HG02973 (cell line): Measurements from ENCODE around the gene SCUBE1.

Experiments
- ATAC-seq: cut with Tn5 transposase; IDR thresholded peaks from one replicate; pipeline ENCODE4 v1.9.1; 2021; ENCODE audit warnings: moderate library complexity; ENCODE audit not compliant: unreplicated experiment

Gene SCUBE1

GRCh38 chr22:43267332-43267980, 75.7 kb downstream of the SCUBE1 start:
- ATAC-seq: no peak

GRCh38 chr22:43266076-43266475, 77.1 kb downstream of the SCUBE1 start:
- no peak for ATAC-seq

GRCh38 chr22:43263645-43264514, 79.3 kb downstream of the SCUBE1 start:
- peak; percentile 59 for ATAC-seq

- ATAC-seq: no peak
Observed at GRCh38 chr22:43262990-43263644, 80.1 kb downstream of the SCUBE1 start.

GRCh38 chr22:43260331-43261231, 82.6 kb downstream of the SCUBE1 start:
- ATAC-seq: no peak

GRCh38 chr22:43257961-43258360, 85.2 kb downstream of the SCUBE1 start:
- no peak for ATAC-seq

GRCh38 chr22:43257549-43257948, 85.6 kb downstream of the SCUBE1 start:
- ATAC-seq: no peak

GRCh38 chr22:43256976-43257545, 86.1 kb downstream of the SCUBE1 start:
- ATAC-seq: no peak

GRCh38 chr22:43256569-43256968, 86.6 kb downstream of the SCUBE1 start:
- ATAC-seq: no peak

DNA sequence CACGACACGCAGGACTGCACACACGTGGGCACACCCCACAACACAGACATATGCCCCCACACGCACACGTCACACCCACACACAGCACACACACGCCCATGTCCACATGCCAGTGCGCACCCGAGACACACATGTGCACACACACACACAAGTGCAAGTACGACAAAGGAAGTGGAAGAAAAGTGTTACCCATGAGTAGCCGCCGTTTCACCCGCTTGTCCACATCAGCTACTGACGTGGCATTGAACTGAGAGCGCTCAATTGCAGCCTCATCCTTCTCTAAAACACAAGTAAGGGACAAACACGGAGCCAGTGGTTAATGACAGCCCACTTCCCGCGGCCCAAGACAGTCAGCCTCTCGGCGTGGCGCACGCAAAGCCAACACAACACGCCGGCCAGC, 87.9 kb downstream of the SCUBE1 start:
- ATAC-seq: no peak

DNA sequence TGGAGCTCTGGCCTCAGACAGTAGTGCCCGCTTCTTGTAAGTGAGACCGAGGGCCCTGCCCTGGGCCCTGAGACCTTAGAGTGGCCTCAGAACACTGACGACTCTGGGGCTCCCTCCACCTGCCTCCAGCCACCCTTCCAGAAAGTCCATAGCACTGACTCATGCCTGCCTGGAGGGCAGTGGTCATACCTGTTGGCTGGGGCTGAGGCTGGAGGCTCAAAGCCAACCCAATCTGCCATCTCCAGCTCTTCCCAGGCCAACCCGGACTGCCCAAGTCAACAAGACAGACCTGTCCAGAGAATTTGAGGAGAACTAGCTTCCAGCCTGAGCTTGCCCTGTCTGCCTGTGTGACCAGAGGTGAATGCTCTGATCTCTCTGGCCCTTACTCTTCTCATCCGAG, 89.3 kb downstream of the SCUBE1 start:
- no peak for ATAC-seq

DNA sequence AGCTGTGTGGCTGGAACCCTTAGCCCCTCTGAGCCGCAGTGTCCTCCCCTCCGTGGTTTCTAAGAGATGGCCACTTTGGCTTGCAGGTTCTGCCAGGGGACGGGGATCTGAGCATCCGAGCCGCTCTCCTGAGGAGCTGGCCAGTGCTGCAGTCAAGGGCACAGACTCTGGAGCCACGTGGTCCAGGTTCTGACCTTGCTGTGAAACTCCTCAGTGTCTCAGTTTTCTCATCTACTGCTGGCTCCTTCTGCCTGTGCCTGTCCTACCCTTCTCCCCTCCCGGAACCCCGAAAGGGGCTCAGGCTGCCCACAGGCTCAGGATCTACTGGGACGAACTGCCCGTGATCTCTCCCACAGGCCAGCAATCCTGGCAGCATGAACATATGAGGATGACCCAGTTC, 90.9 kb downstream of the SCUBE1 start:
- no peak for ATAC-seq

- no peak for ATAC-seq
Observed at GRCh38 chr22:43249789-43250471, 93.2 kb downstream of the SCUBE1 start.

- no peak for ATAC-seq
Observed at GRCh38 chr22:43247546-43248260, 95.5 kb downstream of the SCUBE1 start.

DNA sequence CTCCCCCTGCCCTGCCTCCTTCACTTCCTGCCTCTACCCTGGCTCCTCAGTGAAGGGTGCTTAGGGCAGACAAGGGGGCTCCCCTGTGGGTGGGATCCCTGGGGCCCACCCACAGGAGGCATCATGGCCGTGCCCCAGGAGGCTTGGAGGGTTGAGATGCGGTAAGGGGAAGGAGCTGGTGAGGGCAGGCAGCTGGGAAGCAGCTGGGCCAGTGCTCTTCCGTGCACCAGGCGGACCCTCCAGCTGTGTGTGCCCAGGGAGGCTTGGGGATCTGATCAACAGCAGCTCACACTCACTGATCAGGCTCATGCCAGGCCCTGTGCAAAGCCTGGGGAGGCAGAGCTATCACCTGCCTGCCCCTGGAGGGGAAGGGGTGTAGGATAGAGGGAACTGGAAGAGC, 97.0 kb downstream of the SCUBE1 start:
- ATAC-seq: no peak

- ATAC-seq: no peak
Observed at GRCh38 chr22:43245717-43246116, 97.5 kb downstream of the SCUBE1 start.

DNA sequence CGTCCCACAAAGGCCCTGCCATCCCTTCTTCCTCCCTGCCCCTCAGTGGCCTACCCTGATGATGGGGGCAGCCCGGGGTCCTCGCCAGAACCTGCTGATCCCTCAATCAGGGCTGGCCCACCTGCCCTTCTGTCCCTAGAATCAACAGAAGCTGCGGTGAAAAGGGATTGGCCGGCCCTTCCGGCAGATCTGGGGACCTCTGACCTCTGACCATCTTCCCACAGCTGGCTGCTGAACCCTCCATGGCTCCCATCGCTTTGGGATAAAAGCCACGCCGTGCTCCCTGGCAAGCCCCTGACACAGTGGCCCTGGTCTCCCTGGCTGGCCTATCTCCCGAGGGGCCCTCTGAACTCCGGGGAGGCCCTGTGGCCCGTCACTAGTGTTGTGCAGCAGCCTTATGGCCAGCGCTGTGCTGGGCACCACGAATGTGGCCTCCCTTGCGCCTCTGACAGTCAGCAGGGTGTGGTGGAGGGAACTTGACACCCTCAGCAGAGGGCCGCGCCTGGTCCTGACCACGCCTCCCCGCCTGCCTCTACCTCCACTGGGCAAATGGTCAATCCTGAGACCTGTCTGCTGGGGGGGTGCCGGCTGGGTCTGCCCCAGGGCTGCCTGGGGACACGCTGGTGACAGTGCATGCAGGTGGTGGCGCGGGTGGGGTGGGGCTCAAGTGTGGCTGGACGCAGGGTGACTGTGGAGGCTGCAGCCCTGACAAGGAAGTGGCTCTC, 98.2 kb downstream of the SCUBE1 start:
- ATAC-seq: no peak

GRCh38 chr22:43244402-43244801, 98.8 kb downstream of the SCUBE1 start:
- ATAC-seq: no peak

- ATAC-seq: no peak
Observed at GRCh38 chr22:43243324-43243723, 99.8 kb downstream of the SCUBE1 start.
